K562 (cell line): ENCODE data around the gene TSTD2. TPM values are rescaled to one million over a fixed set of nuclear protein-coding genes. Genes with fewer than 3 reads are reported as not detected.

Source experiments
- ESRRB ChIP-seq: fragments of 250-450 bp; sonication (Bioruptor Pico); IDR thresholded peaks from 2 replicates; pipeline ENCODE4 v1.5.0; 2020; ENCODE audit warnings: mild to moderate bottlenecking, moderate library complexity, borderline replicate concordance
- ETV6 ChIP-seq, 3 experiments: fragments of 150-350 bp in 1 of 3; sonication (generic) in 1 of 3; formaldehyde crosslinking in 1 of 3; IDR thresholded peaks; 2 replicates each; pipeline versions ENCODE4 v1.6.1 to v1.8.0; 2014 to 2022; ENCODE audit warnings: borderline replicate concordance in 2 of 3, low read depth in 2 of 3, antibody characterized with exemption in 1 of 3, low read length in 1 of 3, mild to moderate bottlenecking in 1 of 3, missing genetic modification reagents in 1 of 3
- IFI16 ChIP-seq: fragments of 250-450 bp; sonication (Bioruptor Pico); IDR thresholded peaks from 2 replicates; pipeline ENCODE4 v2.1.2; 2022; ENCODE audit warnings: mild to moderate bottlenecking, inconsistent platforms
- PCBP1 ChIP-seq: fragments of 200-400 bp; formaldehyde crosslinking; IDR thresholded peaks from 2 replicates; pipeline ENCODE4 v1.6.1; 2018; ENCODE audit warnings: mild to moderate bottlenecking, low read depth, low read length; ENCODE audit not compliant: poor library complexity, severe bottlenecking
- PHF8 ChIP-seq: fragments of 200-600 bp; sonication (generic); IDR thresholded peaks from 2 replicates; pipeline ENCODE4 v1.6.1; 2012; ENCODE audit warnings: mixed run types, mild to moderate bottlenecking, inconsistent platforms, low read length, moderate library complexity, borderline replicate concordance
- PTRF ChIP-seq: fragments of 450-650 bp; IDR thresholded peaks from 2 replicates; pipeline ENCODE4 v1.6.1; 2016; ENCODE audit warnings: mild to moderate bottlenecking, missing genetic modification characterization, missing compliant biosample characterization
- ZNF146 ChIP-seq: IDR thresholded peaks from one replicate; pipeline ENCODE4 v1.6.1; 2018; ENCODE audit warnings: missing compliant biosample characterization; ENCODE audit not compliant: unreplicated experiment
- ZNF395 ChIP-seq: fragments of 200-800 bp; sonication (Bioruptor generic); IDR thresholded peaks from 2 replicates; pipeline ENCODE4 v1.6.1; 2017; ENCODE audit warnings: missing genetic modification characterization, missing compliant biosample characterization
- ZNF655 ChIP-seq: fragments of 250-450 bp; sonication (Bioruptor Pico); IDR thresholded peaks from 2 replicates; pipeline ENCODE4 v1.5.0; 2021
- polyA plus RNA-seq, 8 experiments: library from polyadenylated mRNA; depleted of rRNA in 4 of 8; stranded (reverse) in 5 of 8; unstranded in 3 of 8; fragments of >200 nt; fragmentation: Nextera tagmentation in 2 of 8; fragmentation: Illumina TruSeq in 1 of 8; extraction: Ambion mirVana in 2 of 8; extraction: Trizol in 1 of 8; gene quantifications; 2 replicates each; pipeline versions ENCODE4 v1.2.1 to v1.2.3, GENCODE V29; 2011 to 2014; ENCODE audit warnings: inconsistent platforms in 1 of 8, missing spikeins in 1 of 8
- total RNA-seq, 7 experiments: library from RNA; depleted of rRNA in 6 of 7; stranded (reverse); fragments of >200 nt in 6 of 7; fragmentation: Illumina TruSeq in 2 of 7; extraction: Trizol in 2 of 7; gene quantifications; 2 replicates each; pipeline versions ENCODE4 v1.2.1 to v1.2.3, GENCODE V29; 2011 to 2021; ENCODE audit warnings: low replicate concordance in 1 of 7

The TSTD2 gene
- total and polyA plus RNA-seq, 9 of the 15 experiments (the other 6 are each of a cell fraction or from before 2014, with no cell fraction given) = 10.1 to 36.7 (median 19.0) TPM

DNA sequence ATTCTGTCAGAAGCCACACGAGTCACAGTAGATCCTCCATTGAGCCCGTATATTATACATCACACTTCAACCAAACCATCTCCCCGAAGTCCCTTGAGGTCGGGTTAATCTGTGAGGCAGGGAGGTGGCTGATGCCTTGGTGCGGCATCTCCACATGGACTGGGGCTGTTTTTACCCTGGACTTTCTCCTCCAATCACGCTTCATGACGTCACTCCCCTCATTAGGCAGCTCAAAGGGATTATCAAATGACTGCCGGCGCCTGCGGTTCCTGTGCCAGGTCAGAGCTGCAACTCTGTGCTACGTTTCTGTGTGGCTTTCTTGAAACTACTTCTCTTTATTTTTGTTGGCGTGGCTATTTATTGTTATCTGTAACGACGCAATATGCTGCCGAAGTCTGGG is 78.0 kb downstream of the TSTD2 start (continued):
- TF ChIP-seq ZNF395 (CRISPR knock-in tag) (no peak), PTRF (tag) (no peak), PCBP1 (no peak), ZNF655 (CRISPR knock-in tag) (no peak), PHF8 (no peak), ZNF146 (CRISPR knock-in tag) (no peak), ETV6 (IDR thresholded peaks at IDR 0.05; ENCODE audit: borderline replicate concordance in 1 of 2, low read depth in 2 of 2, low read length in 1 of 2) (no peak), ETV6 (CRISPR knock-in tag; IDR thresholded peaks at IDR 0.05; ENCODE audit: borderline replicate concordance) (no peak), ESRRB (CRISPR knock-in tag) (no peak), IFI16 (CRISPR knock-in tag) (no peak)
- TF ChIP-seq, all 486 proteins: peak for 0
